GM13976 (cell line): ENCODE results near the gene PEX10.

Experiments
- DNase-seq: peaks from one replicate; pipeline ENCODE4 v3.0.0; 2012; ENCODE audit warnings: low spot score
- CTCF ChIP-seq: IDR thresholded peaks from 2 replicates; pipeline ENCODE4 v1.5.1; 2012; ENCODE audit warnings: borderline replicate concordance, mild to moderate bottlenecking; ENCODE audit not compliant: insufficient read depth; ENCODE audit errors: extremely low read depth, missing control alignments, control extremely low read depth
- in situ Hi-C: fragments of 300-500 bp; cut with MboI; formaldehyde crosslinking; loops from one replicate; pipeline ENCODE4 v1.12.0; 2022; ENCODE audit warnings: low sequenced_read_pairs, mixed read lengths, inconsistent platforms; ENCODE audit not compliant: unreplicated experiment

PEX10 gene

GRCh38 chr1:2404890-2405511 is 7.4 kb downstream of the PEX10 start:
- in situ Hi-C loops = loop anchor here (25.0 kb wide), 1 partner anchor 132 kb away; the partner anchor contains the start of genes HES5 and PANK4
- no peak for DNase-seq

GRCh38 chr1:2404142-2404889 is 8.0 kb downstream of the PEX10 start:
- TF ChIP-seq CTCF = no peak
- in situ Hi-C loops = loop anchor here (25.0 kb wide), 1 partner anchor 133 kb away; the partner anchor contains the start of genes HES5 and PANK4
- no peak for DNase-seq

More at GRCh38 chr1:2404890-2405511, 7.4 kb downstream of the PEX10 start:
- TF ChIP-seq CTCF = no peak

GRCh38 chr1:2403273-2403672 is 9.1 kb downstream of the PEX10 start:
- no peak for DNase-seq
- no peak for TF ChIP-seq CTCF
- in situ Hi-C loops = loop anchor here (25.0 kb wide), 1 partner anchor 134 kb away; the partner anchor contains the start of genes HES5 and PANK4

- no peak for TF ChIP-seq CTCF
- in situ Hi-C loops = loop anchor here (25.0 kb wide), 1 partner anchor 135 kb away; the partner anchor contains the start of genes HES5 and PANK4
- no peak for DNase-seq
These were observed 9.9 kb downstream of the PEX10 start for GRCh38 chr1:2402420-2402819.

- in situ Hi-C loops = loop anchor here (25.0 kb wide), 1 partner anchor 136 kb away; the partner anchor contains the start of genes HES5 and PANK4
- DNase-seq = no peak
- no peak for TF ChIP-seq CTCF
These were observed 11.3 kb downstream of the PEX10 start for GRCh38 chr1:2400950-2401649.

- TF ChIP-seq CTCF = no peak
- no peak for DNase-seq
- in situ Hi-C loops = loop anchor here (25.0 kb wide), 1 partner anchor 137 kb away; the partner anchor contains the start of genes HES5 and PANK4
These were observed 11.8 kb downstream of the PEX10 start for GRCh38 chr1:2400576-2400909.
